ENCODE measurements around the gene RERE.

The RERE gene

DNA sequence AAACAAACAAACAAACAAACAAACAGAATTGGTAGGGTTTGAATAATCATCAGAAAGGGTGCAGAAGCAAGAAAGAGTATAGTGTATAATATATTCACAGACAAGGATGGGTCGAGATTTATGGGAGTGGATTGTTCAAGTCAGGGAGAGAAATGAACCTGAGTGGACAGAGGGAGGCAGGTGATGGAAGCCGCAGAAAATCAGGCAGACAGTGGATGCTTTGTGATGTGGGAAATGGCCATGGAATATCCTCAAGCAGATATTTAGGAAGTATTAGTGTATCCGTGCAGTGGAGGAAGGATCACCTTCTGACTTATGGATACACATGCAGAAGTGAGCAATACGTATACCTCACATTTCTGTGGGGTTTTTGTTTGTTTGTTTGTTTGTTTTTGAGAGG is 513.6 kb downstream of the RERE start:
- TF ChIP-seq CREB1 (IDR thresholded peaks at IDR 0.05; ENCODE audit: low read depth) (no peak), CEBPB (IDR thresholded peaks at IDR 0.05) (no peak), USF1 (IDR thresholded peaks at IDR 0.05) (no peak), TEAD4 (IDR thresholded peaks at IDR 0.05) (no peak), RAD21 (IDR thresholded peaks at IDR 0.05; ENCODE audit: low read depth) (no peak), ZBTB7A (IDR thresholded peaks at IDR 0.05; ENCODE audit: low read depth) (no peak), EGR1 (IDR thresholded peaks at IDR 0.05) (no peak), TAF1 (IDR thresholded peaks at IDR 0.05; ENCODE audit: low read depth) (no peak), TCF12 (IDR thresholded peaks at IDR 0.05; ENCODE audit: low read depth) (no peak), MAX (IDR thresholded peaks at IDR 0.05) (no peak), EP300 (IDR thresholded peaks at IDR 0.05; ENCODE audit: borderline replicate concordance) (no peak)
- TF ChIP-seq, protein P1, sequence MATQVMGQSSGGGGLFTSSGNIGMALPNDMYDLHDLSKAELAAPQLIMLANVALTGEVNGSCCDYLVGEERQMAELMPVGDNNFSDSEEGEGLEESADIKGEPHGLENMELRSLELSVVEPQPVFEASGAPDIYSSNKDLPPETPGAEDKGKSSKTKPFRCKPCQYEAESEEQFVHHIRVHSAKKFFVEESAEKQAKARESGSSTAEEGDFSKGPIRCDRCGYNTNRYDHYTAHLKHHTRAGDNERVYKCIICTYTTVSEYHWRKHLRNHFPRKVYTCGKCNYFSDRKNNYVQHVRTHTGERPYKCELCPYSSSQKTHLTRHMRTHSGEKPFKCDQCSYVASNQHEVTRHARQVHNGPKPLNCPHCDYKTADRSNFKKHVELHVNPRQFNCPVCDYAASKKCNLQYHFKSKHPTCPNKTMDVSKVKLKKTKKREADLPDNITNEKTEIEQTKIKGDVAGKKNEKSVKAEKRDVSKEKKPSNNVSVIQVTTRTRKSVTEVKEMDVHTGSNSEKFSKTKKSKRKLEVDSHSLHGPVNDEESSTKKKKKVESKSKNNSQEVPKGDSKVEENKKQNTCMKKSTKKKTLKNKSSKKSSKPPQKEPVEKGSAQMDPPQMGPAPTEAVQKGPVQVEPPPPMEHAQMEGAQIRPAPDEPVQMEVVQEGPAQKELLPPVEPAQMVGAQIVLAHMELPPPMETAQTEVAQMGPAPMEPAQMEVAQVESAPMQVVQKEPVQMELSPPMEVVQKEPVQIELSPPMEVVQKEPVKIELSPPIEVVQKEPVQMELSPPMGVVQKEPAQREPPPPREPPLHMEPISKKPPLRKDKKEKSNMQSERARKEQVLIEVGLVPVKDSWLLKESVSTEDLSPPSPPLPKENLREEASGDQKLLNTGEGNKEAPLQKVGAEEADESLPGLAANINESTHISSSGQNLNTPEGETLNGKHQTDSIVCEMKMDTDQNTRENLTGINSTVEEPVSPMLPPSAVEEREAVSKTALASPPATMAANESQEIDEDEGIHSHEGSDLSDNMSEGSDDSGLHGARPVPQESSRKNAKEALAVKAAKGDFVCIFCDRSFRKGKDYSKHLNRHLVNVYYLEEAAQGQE (IDR thresholded peaks at IDR 0.05; ENCODE audit: low read depth) = no peak

- TF ChIP-seq FOXM1 (IDR thresholded peaks at IDR 0.05; ENCODE audit: borderline replicate concordance, low read depth) = no peak
- TF ChIP-seq ZBTB7A (IDR thresholded peaks at IDR 0.05; ENCODE audit: low read depth) = no peak
- TF ChIP-seq, protein P1 (IDR thresholded peaks at IDR 0.05; ENCODE audit: low read depth) = no peak
- no peak for TF ChIP-seq TEAD4 (IDR thresholded peaks at IDR 0.05)
- TF ChIP-seq CEBPB (IDR thresholded peaks at IDR 0.05) = no peak
- no peak for TF ChIP-seq CREB1 (IDR thresholded peaks at IDR 0.05; ENCODE audit: low read depth)
- no peak for TF ChIP-seq YY1 (IDR thresholded peaks at IDR 0.05; ENCODE audit: low read depth)
- no peak for TF ChIP-seq MAX (IDR thresholded peaks at IDR 0.05)
- no peak for TF ChIP-seq TCF12 (IDR thresholded peaks at IDR 0.05; ENCODE audit: low read depth)
- TF ChIP-seq EGR1 (IDR thresholded peaks at IDR 0.05) = no peak
- TF ChIP-seq USF1 (IDR thresholded peaks at IDR 0.05) = no peak
- no peak for TF ChIP-seq NFIC (IDR thresholded peaks at IDR 0.05)
- no peak for TF ChIP-seq TAF1 (IDR thresholded peaks at IDR 0.05; ENCODE audit: low read depth)
- TF ChIP-seq EP300 (IDR thresholded peaks at IDR 0.05; ENCODE audit: borderline replicate concordance) = no peak
- TF ChIP-seq RAD21 (IDR thresholded peaks at IDR 0.05; ENCODE audit: low read depth) = no peak
These were observed 514.3 kb downstream of the RERE start for GRCh38 chr1:8303141-8303540.

All from Ishikawa (cell line).